GM19395 (cell line): ENCODE data around the gene MAB21L4.

Experiments used
- ATAC-seq: cut with Tn5 transposase; IDR thresholded peaks from one replicate; pipeline ENCODE4 v1.9.1; 2021; ENCODE audit warnings: mild to moderate bottlenecking, moderate library complexity; ENCODE audit not compliant: unreplicated experiment

MAB21L4 gene

GRCh38 chr2:240869109-240869955 lies 26.6 kb downstream of the MAB21L4 start:
- ATAC-seq = no peak

GRCh38 chr2:240868286-240869108 lies 27.5 kb downstream of the MAB21L4 start, which contains the start of gene AGXT:
Gene AGXT (plus strand): TSS chr2:240868824. CDS start chr2:240868866, 42 bp downstream.
- ATAC-seq = no peak

DNA sequence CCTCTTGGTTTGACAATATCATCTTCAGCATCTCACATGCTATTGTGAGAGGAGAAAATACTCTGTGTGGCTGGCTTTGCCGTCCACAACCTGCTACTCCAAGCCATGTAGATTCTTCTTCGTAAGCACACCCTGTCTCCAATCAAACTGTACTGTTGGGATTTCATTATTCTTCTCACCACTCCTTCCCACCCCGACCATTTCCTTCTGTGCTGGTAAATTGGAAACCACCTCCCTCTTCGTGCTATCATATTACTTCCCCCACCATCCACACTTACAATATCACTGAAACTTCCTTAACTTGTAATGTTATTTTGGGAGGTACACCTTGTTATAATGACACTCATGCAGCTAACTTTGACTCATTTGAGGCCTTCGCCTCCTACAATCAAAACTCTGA lies 30.6 kb downstream of the MAB21L4 start:
- ATAC-seq = no peak

- ATAC-seq = no peak
These were observed 31.5 kb downstream of the MAB21L4 start for GRCh38 chr2:240864475-240864874.

GRCh38 chr2:240861547-240861946 lies 34.4 kb downstream of the MAB21L4 start:
- no peak for ATAC-seq

DNA sequence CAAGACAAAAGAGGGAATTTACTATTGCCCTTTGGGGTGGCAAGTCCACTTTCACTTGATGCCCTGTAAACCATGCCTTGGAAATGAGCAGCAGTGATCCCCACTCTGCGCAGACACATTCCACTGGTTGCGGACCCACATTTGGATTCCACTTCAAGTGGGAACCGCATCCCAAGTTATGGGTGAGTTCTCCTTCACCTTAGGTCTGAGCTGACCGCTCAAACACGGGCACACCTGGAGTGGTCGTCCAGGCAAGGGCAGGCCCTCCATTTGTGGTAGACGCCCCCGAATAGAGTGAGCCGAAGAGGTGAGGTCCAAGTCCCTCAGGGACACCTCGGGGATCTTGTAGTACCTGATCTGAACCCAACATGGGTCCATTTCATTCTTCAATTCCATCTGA lies 37.1 kb downstream of the MAB21L4 start:
- no peak for ATAC-seq

GRCh38 chr2:240858321-240858720 lies 37.6 kb downstream of the MAB21L4 start:
- no peak for ATAC-seq

DNA sequence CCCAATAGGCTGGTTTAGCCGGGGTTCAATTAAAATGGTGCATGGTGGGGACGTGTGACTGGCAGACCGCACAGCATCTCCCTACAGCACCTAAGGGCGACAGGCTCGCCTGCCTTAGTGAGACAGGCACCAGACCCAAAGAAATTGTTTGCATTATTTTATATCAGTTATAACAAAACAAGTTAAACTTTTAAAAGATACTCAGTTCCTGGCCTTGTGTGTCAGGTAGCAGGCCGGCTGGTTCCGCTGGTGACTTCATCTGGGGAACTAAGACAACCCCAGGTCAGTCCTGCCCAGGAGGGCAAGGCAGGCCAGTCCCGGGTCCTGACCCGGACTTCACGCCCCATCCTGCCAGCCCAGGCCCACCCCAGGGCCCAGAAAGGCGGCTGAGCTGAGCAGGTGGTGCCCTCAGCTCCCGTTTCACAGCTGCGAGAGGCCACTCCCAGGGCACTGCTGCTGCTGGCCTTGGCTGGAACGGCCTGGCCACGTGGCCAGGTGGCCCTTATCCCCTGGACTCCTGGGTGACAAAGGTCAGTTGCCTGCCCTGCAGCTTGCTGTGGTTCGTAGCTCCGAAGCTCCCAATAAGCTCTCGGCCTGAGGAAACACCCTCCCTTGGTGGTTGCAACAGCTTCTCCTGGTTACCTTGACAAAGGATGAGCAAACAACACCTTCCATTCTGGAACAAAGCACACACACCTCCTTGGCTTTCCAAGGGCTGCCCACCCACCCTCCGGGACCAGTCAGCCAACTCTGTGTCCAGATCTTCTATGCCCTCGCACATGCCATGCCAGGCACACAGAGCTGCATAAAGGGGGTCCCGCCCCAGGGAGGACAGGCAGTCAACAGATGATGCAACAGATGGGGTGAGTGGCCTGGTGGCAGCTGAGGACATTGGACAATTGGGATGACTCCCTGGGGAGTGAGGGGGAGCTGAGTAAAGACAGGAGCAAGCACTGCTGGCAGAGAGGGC lies 38.6 kb downstream of the MAB21L4 start:
- ATAC-seq = no peak

- ATAC-seq = no peak
These were observed 39.6 kb downstream of the MAB21L4 start for GRCh38 chr2:240856151-240856980.

GRCh38 chr2:240855670-240856069 lies 40.3 kb downstream of the MAB21L4 start:
- ATAC-seq = no peak

DNA sequence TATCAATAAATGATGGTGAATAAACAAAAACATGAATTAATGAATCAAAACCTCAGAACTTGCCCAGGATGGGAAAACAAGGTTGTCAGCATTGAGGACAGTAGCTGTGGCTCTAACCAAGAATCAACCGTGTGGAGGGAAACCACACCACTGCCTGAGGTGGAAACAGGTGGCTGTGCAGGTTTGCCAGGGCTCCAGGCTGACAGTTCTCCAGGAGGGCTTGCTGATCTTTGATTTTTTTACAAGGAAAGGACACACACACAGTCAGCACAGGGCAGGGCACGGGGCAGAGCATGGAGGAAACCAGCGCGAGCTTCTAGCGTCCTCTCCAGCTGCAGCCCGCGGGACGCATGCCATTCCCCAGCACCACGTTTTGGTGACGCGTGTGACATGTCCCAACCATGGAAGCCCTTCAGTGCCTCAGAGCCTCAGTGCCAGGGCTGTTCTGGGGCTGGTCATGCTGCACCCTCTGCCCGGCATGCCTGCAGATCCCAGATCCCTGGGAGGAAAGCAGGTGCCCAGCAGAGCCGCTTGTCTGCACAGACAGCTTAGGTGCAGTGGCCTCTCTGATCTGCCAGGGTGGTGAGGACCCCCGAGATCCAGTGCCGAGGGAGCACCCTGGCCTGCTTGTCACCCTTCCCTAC lies 43.2 kb downstream of the MAB21L4 start:
- no peak for ATAC-seq

DNA sequence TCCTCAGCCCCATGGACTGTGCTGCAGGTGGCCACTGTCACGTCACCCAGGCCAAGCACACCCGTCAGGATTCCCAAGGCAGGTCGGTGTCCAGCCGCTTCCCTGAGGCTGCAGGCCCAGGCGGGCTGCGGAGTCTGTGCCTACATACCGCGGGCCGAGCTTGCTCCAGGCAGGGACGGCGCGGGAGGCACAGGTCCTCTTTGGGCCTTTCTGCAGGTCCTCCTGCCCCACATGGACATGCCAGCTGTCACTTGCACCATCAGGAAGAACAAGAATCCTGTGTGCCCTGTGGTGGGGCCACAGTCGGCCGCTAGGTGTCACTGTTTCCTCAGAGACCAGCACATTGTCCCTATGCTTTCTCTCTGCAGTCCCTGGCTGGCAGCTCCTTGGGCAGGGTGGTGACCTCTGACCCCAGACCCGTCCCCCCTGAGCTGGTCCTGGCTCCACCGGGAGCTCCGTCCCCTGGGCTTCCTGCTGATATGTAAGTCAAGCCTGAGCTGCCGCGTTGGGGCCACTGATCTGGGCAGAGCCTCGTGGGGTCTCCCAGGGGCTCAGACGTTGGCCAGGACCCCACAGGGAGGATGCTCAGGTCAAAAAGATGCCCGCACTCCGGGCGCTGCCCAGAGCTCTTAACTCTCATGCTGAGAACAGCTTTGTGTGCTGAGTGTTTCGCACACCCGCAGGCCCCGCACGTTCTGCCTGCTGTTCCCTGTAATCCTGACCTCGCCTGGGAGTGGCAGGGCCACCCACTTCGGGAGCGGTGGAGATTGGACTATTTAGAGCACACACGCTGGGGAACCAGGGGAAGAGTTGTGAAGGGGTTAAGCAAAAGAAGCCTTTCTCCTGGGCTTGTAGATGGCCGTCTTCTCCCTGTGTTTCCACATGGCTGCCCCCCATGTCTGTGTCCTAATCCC lies 44.6 kb downstream of the MAB21L4 start:
- no peak for ATAC-seq

DNA sequence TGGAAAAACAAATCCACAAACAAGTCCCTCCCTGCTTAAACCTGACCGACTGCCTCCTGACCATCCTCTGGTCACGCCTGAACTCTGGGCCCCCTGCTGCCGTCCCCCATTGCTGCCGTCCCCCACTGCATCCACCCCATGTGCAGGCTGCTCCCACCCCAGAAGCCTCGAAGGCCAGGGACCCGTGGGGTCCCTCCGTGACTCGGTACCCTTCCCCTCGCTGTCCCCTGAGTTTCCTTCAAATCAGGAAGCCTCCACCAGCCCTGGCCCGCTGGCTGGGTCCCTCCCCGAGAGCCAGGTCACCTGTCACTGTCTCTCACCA lies 45.2 kb downstream of the MAB21L4 start:
- no peak for ATAC-seq

DNA sequence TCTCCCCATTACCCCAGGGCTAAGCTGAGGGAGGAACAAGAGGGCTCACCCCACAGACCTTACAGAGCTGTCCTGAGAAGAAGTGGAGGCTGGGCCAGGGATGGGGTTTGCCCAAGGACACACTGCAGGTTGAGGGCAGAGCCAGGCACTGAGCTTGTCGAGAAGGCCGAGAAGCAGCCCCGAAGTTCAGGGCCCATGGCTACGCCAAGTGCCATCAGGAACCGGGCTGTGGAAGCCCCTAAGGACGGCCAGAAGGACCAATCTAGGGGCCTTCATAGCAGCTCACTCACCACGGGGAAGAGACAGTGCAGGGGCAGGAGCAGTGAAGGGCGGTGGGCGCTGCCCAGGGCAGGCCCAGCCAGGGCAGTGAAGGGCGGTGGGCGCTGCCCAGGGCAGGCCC lies 45.9 kb downstream of the MAB21L4 start:
- no peak for ATAC-seq

- ATAC-seq = no peak
These were observed 46.9 kb downstream of the MAB21L4 start for GRCh38 chr2:240848900-240849680.

DNA sequence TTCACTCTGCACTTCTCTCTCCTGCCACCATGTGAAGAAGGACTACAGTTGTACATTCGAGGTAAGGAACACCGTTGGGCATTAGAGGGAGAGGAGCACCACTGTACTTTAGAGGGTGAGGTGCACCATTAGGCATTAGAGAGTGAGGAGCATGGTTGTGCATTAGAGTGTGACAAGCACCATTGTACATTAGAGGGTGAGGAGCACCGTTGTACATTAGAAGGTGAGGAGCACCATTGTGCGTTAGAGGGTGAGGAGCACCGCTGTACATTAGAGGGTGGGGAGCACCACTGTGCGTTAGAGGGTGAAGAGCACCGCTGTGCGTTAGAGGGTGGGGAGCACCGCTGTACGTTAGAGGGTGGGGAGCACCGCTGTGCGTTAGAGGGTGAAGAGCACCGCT lies 48.1 kb downstream of the MAB21L4 start:
- ATAC-seq = no peak

GRCh38 chr2:240846873-240847595 lies 48.9 kb downstream of the MAB21L4 start:
- no peak for ATAC-seq
